CD4-positive, alpha-beta T cell treated with Interleukin-6 at 100 ng/mL for 8 hours (primary cell): Measurements from ENCODE around the gene FZD2.

Experiments used
- DNase-seq: peaks from one replicate; pipeline ENCODE4 v3.0.0-alpha.2; 2020; ENCODE audit warnings: mixed read lengths, low spot score

The FZD2 gene

GRCh38 chr17:44607836-44608690 lies 50.8 kb downstream of the FZD2 start:
- DNase-seq: no peak

- no peak for DNase-seq
Measured at GRCh38 chr17:44608727-44609435, 51.6 kb downstream of the FZD2 start.

DNA sequence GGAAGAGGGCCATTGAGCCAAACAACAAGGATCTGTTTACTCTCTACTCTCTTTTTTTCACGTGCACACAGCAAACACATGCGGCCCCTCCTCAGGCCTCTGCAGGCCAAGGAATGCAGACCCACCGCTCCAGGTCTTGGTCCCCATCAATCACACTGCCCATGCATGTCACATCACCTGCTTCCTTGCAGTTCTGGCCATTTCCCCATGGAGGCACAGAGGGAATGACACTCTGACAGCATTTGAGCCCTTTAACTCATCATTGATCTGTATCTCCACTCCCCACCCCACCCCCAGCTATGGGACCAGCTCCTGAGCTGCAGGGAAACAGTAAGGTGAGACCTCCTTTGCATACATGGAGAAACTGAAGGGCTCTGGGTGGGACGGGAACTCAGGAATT lies 53.0 kb downstream of the FZD2 start:
- no peak for DNase-seq
